ENCODE measurements around the gene TRPV6.

GRCh38 chr7:142835487-142835886 is 50.1 kb downstream of the TRPV6 start:
- TF ChIP-seq MAX (IDR thresholded peaks at IDR 0.05) (no peak), CREB1 (IDR thresholded peaks at IDR 0.05; ENCODE audit: low read depth) (no peak)
